ENCODE data around the gene BOD1L2.

The BOD1L2 gene

GRCh38 chr18:57164401-57164800 is 17.5 kb downstream of the BOD1L2 start:
- TF ChIP-seq REST (IDR thresholded peaks at IDR 0.05; ENCODE audit: insufficient replicate concordance, low read depth): no peak
- TF ChIP-seq SPI1 (IDR thresholded peaks at IDR 0.05; ENCODE audit: borderline replicate concordance, low read depth): no peak
- TF ChIP-seq, protein P1, sequence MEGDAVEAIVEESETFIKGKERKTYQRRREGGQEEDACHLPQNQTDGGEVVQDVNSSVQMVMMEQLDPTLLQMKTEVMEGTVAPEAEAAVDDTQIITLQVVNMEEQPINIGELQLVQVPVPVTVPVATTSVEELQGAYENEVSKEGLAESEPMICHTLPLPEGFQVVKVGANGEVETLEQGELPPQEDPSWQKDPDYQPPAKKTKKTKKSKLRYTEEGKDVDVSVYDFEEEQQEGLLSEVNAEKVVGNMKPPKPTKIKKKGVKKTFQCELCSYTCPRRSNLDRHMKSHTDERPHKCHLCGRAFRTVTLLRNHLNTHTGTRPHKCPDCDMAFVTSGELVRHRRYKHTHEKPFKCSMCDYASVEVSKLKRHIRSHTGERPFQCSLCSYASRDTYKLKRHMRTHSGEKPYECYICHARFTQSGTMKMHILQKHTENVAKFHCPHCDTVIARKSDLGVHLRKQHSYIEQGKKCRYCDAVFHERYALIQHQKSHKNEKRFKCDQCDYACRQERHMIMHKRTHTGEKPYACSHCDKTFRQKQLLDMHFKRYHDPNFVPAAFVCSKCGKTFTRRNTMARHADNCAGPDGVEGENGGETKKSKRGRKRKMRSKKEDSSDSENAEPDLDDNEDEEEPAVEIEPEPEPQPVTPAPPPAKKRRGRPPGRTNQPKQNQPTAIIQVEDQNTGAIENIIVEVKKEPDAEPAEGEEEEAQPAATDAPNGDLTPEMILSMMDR (IDR thresholded peaks at IDR 0.05; ENCODE audit: insufficient read depth, low read length): no peak
- TF ChIP-seq GABPA (IDR thresholded peaks at IDR 0.05; ENCODE audit: low read depth): no peak
- DNase-seq (ENCODE audit: low read depth in 1 of 2, low spot score in 1 of 2): no peak
- Histone ChIP-seq H3K27ac (replicated peaks) (no peak overlapping the region), H3K27me3 (ENCODE audit: insufficient read depth, poor library complexity, severe bottlenecking) (peaks cover 13% of the 10 kb centered on the region), H3K4me3 (replicated peaks; ENCODE audit: insufficient read depth, low read length) (no peak overlapping the region)

DNA sequence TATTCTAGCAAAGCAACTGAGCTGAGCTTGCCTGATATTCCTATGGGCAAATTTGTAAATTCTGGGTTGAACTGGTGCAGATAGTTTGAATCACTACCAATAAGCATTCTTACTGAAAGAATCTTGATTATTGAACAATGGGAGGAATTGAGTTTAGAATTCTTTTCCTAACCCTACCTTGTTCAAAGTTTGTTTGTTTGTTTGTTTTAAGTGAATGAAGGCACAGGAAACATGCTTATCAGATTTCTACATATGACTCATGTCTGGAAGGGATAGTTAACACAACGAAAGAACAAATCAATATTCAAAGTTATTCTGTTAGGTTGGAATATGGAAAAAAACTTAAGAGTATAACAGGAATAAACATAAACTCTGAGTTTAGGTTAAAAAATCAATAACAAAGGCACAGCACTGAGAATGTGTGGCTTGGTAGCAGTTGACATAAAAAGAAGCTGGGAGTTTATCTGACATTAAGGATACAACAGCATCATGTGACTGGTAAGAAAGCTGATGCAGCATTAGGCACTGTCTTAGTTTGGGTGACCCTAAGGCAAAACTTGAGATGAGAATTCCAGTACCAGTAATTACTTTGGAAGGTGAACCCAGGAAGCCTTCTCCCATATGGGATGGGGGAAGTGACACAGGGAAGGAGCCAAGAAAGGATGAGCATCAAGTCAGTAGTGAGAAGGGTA is 20.9 kb downstream of the BOD1L2 start:
- peaks cover 17% of the 10 kb centered on the region for H3K27me3 ChIP-seq (ENCODE audit: insufficient read depth, poor library complexity, severe bottlenecking)
- DNase-seq (ENCODE audit: low read depth in 1 of 2, low spot score in 1 of 2): no peak
- no peak overlapping the region for H3K4me3 ChIP-seq (replicated peaks; ENCODE audit: insufficient read depth, low read length)
- TF ChIP-seq REST (IDR thresholded peaks at IDR 0.05; ENCODE audit: insufficient replicate concordance, low read depth) (no peak), POLR2AphosphoS5 (IDR thresholded peaks at IDR 0.05; ENCODE audit: low read depth) (no peak), GABPA (IDR thresholded peaks at IDR 0.05; ENCODE audit: low read depth) (no peak), SPI1 (IDR thresholded peaks at IDR 0.05; ENCODE audit: borderline replicate concordance, low read depth) (no peak)
- TF ChIP-seq, protein P1 (IDR thresholded peaks at IDR 0.05; ENCODE audit: insufficient read depth, low read length): no peak
- no peak overlapping the region for H3K27ac ChIP-seq (replicated peaks)

DNA sequence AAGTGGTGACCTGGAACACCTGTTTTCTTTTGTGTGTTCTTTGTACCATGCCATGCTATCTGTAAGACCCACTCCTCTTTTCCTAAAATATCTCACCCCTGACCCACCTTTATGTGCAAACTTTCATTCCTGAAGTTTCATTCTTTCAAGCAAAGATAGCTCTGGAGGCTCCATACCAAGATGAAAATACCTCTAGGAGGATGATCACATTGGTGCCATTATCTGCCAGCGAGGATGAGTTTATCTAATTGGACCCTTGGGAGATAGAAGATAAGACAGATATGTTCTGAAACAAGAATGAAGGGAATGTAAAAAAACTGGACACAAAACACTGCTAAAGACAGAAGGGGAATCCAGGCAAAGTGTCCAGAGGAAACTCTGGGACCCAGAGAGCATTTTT is 24.1 kb downstream of the BOD1L2 start:
- H3K4me3 ChIP-seq (replicated peaks; ENCODE audit: insufficient read depth, low read length): no peak overlapping the region
- H3K27me3 ChIP-seq (ENCODE audit: insufficient read depth, poor library complexity, severe bottlenecking): peaks cover 17% of the 10 kb centered on the region
- no peak for TF ChIP-seq POLR2AphosphoS5 (IDR thresholded peaks at IDR 0.05; ENCODE audit: low read depth)
- TF ChIP-seq, protein P1 (IDR thresholded peaks at IDR 0.05; ENCODE audit: insufficient read depth, low read length): no peak
- TF ChIP-seq REST (IDR thresholded peaks at IDR 0.05; ENCODE audit: insufficient replicate concordance, low read depth): no peak
- TF ChIP-seq SPI1 (IDR thresholded peaks at IDR 0.05; ENCODE audit: borderline replicate concordance, low read depth): no peak
- no peak for TF ChIP-seq GABPA (IDR thresholded peaks at IDR 0.05; ENCODE audit: low read depth)
- no peak for DNase-seq (ENCODE audit: low read depth in 1 of 2, low spot score in 1 of 2)
- no peak overlapping the region for H3K27ac ChIP-seq (replicated peaks)

All from HL-60 (cell line).